ENCODE results near the gene GBX1. TPM values are rescaled to one million over a fixed set of nuclear protein-coding genes. Genes with fewer than 3 reads are reported as not detected.

Gene GBX1
- polyA plus RNA-seq, 3 donors: 0.14 to 0.18 TPM; not detected in 1

GRCh38 chr7:151141855-151142685 lies 25.4 kb downstream of the GBX1 start:
- no peak for DNase-seq (ENCODE audit: low read depth in 3 of 3, low spot score in 2 of 3)

GRCh38 chr7:151141311-151141854 lies 26.1 kb downstream of the GBX1 start:
- DNase-seq (ENCODE audit: low read depth in 3 of 3, low spot score in 2 of 3): no peak

- no peak for DNase-seq (ENCODE audit: low read depth in 3 of 3, low spot score in 2 of 3)
Observed at GRCh38 chr7:151140826-151141225, 26.7 kb downstream of the GBX1 start.

- DNase-seq (ENCODE audit: low read depth in 3 of 3, low spot score in 2 of 3): no peak
Observed at GRCh38 chr7:151139791-151140190, 27.7 kb downstream of the GBX1 start.

GRCh38 chr7:151139071-151139790 lies 28.3 kb downstream of the GBX1 start:
- DNase-seq (ENCODE audit: low read depth in 3 of 3, low spot score in 2 of 3): no peak

- no peak for DNase-seq (ENCODE audit: low read depth in 3 of 3, low spot score in 2 of 3)
Observed at GRCh38 chr7:151138153-151138851, 29.2 kb downstream of the GBX1 start.

- no peak for DNase-seq (ENCODE audit: low read depth in 3 of 3, low spot score in 2 of 3)
Observed at GRCh38 chr7:151137791-151138152, 29.7 kb downstream of the GBX1 start.

- DNase-seq (ENCODE audit: low read depth in 3 of 3, low spot score in 2 of 3): no peak
Observed at GRCh38 chr7:151137076-151137675, 30.3 kb downstream of the GBX1 start.

GRCh38 chr7:151135866-151136843 lies 31.3 kb downstream of the GBX1 start:
- no peak for DNase-seq (ENCODE audit: low read depth in 3 of 3, low spot score in 2 of 3)

- DNase-seq (ENCODE audit: low read depth in 3 of 3, low spot score in 2 of 3): no peak
Observed at GRCh38 chr7:151135525-151135845, 32.0 kb downstream of the GBX1 start.

GRCh38 chr7:151134743-151135524 lies 32.6 kb downstream of the GBX1 start:
- DNase-seq (ENCODE audit: low read depth in 3 of 3, low spot score in 2 of 3): no peak

GRCh38 chr7:151133986-151134742 lies 33.3 kb downstream of the GBX1 start:
- DNase-seq (ENCODE audit: low read depth in 3 of 3, low spot score in 2 of 3): no peak

- DNase-seq (ENCODE audit: low read depth in 3 of 3, low spot score in 2 of 3): no peak
Observed at GRCh38 chr7:151133266-151133985, 34.1 kb downstream of the GBX1 start.

GRCh38 chr7:151132461-151133205 lies 34.9 kb downstream of the GBX1 start:
- DNase-seq (ENCODE audit: low read depth in 3 of 3, low spot score in 2 of 3): no peak

- DNase-seq (ENCODE audit: low read depth in 3 of 3, low spot score in 2 of 3): no peak
Observed at GRCh38 chr7:151131592-151132293, 35.8 kb downstream of the GBX1 start.

- no peak for DNase-seq (ENCODE audit: low read depth in 3 of 3, low spot score in 2 of 3)
Observed at GRCh38 chr7:151131224-151131591, 36.3 kb downstream of the GBX1 start.
